ENCODE measurements around the gene PSMA8.

PSMA8 gene

DNA sequence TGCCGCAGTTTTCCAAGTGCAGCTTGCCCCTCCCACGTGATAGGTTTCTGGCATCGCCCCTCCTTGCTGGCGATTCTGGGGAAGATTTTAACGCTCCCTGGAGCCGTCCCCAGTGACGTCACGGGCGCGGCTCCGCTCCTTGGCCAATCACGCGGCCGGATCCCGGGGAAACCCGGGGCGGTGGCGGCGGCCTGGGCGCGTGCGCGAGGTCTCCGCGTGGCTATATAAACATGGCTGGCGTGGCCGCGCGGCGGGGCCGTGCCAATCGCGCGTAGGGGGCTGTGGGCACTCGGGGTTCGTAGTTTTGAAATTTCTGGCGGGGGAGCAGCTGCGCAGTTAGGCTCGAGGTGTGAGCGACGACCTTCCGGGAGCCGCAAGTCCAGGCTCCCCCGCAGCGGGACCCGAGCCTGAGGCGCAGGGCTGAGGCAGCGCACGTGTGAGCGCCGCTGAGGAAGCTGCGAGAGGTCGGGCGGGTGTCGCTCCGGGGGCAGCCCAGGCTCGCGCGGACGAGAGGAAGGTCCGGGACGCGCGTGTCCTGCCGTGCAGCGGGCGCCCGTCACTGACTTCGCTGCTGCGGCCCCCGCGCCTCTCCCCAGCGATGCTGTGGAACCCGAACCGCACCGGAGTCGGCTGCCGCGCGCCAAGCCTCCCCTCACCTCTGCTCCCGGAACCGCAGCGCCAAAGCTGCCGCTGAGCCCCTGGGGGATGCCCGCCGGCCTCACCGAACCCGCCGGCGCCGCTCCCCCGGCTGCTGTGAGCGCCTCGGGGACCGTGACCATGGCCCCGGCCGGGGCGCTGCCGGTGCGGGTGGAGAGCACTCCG, 92.8 kb downstream of the PSMA8 start, which contains the start of gene TAF4B (continued):
- TF ChIP-seq, protein P1, sequence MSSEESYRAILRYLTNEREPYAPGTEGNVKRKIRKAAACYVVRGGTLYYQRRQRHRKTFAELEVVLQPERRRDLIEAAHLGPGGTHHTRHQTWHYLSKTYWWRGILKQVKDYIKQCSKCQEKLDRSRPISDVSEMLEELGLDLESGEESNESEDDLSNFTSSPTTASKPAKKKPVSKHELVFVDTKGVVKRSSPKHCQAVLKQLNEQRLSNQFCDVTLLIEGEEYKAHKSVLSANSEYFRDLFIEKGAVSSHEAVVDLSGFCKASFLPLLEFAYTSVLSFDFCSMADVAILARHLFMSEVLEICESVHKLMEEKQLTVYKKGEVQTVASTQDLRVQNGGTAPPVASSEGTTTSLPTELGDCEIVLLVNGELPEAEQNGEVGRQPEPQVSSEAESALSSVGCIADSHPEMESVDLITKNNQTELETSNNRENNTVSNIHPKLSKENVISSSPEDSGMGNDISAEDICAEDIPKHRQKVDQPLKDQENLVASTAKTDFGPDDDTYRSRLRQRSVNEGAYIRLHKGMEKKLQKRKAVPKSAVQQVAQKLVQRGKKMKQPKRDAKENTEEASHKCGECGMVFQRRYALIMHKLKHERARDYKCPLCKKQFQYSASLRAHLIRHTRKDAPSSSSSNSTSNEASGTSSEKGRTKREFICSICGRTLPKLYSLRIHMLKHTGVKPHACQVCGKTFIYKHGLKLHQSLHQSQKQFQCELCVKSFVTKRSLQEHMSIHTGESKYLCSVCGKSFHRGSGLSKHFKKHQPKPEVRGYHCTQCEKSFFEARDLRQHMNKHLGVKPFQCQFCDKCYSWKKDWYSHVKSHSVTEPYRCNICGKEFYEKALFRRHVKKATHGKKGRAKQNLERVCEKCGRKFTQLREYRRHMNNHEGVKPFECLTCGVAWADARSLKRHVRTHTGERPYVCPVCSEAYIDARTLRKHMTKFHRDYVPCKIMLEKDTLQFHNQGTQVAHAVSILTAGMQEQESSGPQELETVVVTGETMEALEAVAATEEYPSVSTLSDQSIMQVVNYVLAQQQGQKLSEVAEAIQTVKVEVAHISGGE (tag by site-specific recombination; conservative IDR thresholded peaks at IDR 0.05; ENCODE audit: low read depth) = no peak
- TF ChIP-seq GFI1B (tag by site-specific recombination; IDR thresholded peaks at IDR 0.05) (no peak), ZNF555 (tag by site-specific recombination; conservative IDR thresholded peaks at IDR 0.05) (no peak), ZNF558 (tag by site-specific recombination; IDR thresholded peaks at IDR 0.05) (no peak), ZNF621 (tag by site-specific recombination; IDR thresholded peaks at IDR 0.05) (no peak), ZNF501 (tag by site-specific recombination; IDR thresholded peaks at IDR 0.05) (peak; percentile 85), ZNF354C (tag by site-specific recombination; IDR thresholded peaks at IDR 0.05; ENCODE audit: borderline replicate concordance, low read depth) (no peak), SALL2 (tag by site-specific recombination; IDR thresholded peaks at IDR 0.05; ENCODE audit: borderline replicate concordance) (no peak), ZNF560 (tag by site-specific recombination; IDR thresholded peaks at IDR 0.05; ENCODE audit: borderline replicate concordance) (no peak), ZNF404 (tag by site-specific recombination; IDR thresholded peaks at IDR 0.05) (no peak), ZNF23 (tag by site-specific recombination; IDR thresholded peaks at IDR 0.05; ENCODE audit: borderline replicate concordance) (no peak), ZBTB7A (tag by site-specific recombination; IDR thresholded peaks at IDR 0.05; ENCODE audit: low read depth) (no peak), ZSCAN16 (tag by site-specific recombination; IDR thresholded peaks at IDR 0.05) (no peak), FEZF1 (tag by site-specific recombination; IDR thresholded peaks at IDR 0.05) (no peak), ZNF155 (tag by site-specific recombination; IDR thresholded peaks at IDR 0.05) (no peak), ZNF24 (tag by site-specific recombination; IDR thresholded peaks at IDR 0.05) (no peak), ZNF585B (tag by site-specific recombination; IDR thresholded peaks at IDR 0.05) (no peak), GLIS1 (tag by site-specific recombination; IDR thresholded peaks at IDR 0.05) (peak; percentile 90), ZFHX2 (tag by site-specific recombination; conservative IDR thresholded peaks at IDR 0.05) (peak; percentile 79), ZBTB48 (tag by site-specific recombination; IDR thresholded peaks at IDR 0.05) (peak; percentile 80; the same call in 1 of the 2 replicates), HOXA7 (CRISPR knock-in tag; IDR thresholded peaks at IDR 0.05; ENCODE audit: borderline replicate concordance) (no peak), ZNF302 (tag by site-specific recombination; IDR thresholded peaks at IDR 0.05; ENCODE audit: low read depth) (no peak), ZFP41 (tag by site-specific recombination; IDR thresholded peaks at IDR 0.05; ENCODE audit: borderline replicate concordance) (no peak), OSR2 (tag by site-specific recombination; IDR thresholded peaks at IDR 0.05) (peak; percentile 70), ZSCAN30 (tag by site-specific recombination; IDR thresholded peaks at IDR 0.05) (no peak; the same call in 1 of the 2 replicates), ZNF184 (tag by site-specific recombination; IDR thresholded peaks at IDR 0.05) (no peak), ZNF48 (tag by site-specific recombination; IDR thresholded peaks at IDR 0.05) (no peak)
- TF ChIP-seq, protein P2, sequence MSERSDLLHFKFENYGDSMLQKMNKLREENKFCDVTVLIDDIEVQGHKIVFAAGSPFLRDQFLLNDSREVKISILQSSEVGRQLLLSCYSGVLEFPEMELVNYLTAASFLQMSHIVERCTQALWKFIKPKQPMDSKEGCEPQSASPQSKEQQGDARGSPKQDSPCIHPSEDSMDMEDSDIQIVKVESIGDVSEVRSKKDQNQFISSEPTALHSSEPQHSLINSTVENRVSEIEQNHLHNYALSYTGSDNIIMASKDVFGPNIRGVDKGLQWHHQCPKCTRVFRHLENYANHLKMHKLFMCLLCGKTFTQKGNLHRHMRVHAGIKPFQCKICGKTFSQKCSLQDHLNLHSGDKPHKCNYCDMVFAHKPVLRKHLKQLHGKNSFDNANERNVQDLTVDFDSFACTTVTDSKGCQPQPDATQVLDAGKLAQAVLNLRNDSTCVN (tag by site-specific recombination; optimal IDR thresholded peaks at IDR 0.05) = peak; percentile 99
- TF ChIP-seq, protein P3, sequence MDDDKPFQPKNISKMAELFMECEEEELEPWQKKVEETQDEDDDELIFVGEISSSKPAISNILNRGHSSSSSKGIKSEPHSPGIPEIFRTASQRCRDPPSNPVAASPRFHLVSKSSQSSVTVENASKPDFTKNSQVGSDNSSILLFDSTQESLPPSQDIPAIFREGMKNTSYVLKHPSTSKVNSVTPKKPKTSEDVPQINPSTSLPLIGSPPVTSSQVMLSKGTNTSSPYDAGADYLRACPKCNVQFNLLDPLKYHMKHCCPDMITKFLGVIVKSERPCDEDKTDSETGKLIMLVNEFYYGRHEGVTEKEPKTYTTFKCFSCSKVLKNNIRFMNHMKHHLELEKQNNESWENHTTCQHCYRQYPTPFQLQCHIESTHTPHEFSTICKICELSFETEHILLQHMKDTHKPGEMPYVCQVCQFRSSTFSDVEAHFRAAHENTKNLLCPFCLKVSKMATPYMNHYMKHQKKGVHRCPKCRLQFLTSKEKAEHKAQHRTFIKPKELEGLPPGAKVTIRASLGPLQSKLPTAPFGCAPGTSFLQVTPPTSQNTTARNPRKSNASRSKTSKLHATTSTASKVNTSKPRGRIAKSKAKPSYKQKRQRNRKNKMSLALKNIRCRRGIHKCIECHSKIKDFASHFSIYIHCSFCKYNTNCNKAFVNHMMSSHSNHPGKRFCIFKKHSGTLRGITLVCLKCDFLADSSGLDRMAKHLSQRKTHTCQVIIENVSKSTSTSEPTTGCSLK (tag by site-specific recombination; IDR thresholded peaks at IDR 0.05) = no peak
- TF ChIP-seq, protein P4, sequence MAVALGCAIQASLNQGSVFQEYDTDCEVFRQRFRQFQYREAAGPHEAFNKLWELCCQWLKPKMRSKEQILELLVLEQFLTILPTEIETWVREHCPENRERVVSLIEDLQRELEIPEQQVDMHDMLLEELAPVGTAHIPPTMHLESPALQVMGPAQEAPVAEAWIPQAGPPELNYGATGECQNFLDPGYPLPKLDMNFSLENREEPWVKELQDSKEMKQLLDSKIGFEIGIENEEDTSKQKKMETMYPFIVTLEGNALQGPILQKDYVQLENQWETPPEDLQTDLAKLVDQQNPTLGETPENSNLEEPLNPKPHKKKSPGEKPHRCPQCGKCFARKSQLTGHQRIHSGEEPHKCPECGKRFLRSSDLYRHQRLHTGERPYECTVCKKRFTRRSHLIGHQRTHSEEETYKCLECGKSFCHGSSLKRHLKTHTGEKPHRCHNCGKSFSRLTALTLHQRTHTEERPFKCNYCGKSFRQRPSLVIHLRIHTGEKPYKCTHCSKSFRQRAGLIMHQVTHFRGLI (tag by site-specific recombination; IDR thresholded peaks at IDR 0.05) = peak; percentile 32; the same call in 1 of the 2 replicates
- TF ChIP-seq, protein P5, sequence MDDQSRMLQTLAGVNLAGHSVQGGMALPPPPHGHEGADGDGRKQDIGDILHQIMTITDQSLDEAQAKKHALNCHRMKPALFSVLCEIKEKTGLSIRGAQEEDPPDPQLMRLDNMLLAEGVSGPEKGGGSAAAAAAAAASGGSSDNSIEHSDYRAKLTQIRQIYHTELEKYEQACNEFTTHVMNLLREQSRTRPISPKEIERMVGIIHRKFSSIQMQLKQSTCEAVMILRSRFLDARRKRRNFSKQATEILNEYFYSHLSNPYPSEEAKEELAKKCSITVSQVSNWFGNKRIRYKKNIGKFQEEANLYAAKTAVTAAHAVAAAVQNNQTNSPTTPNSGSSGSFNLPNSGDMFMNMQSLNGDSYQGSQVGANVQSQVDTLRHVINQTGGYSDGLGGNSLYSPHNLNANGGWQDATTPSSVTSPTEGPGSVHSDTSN (CRISPR knock-in tag; IDR thresholded peaks at IDR 0.05) = peak; percentile 76
